T-helper 2 cell treated with Interferon-gamma antibody and Interleukin-4, amounts not matched to agents 5 μg/mL and 100 μg/mL, for 36 hours (primary cell): ENCODE results near the gene MGAT4B.

Experiments used
- DNase-seq: peaks from one replicate; pipeline ENCODE4 v3.0.0; 2021; ENCODE audit warnings: low spot score
- H3K27ac Mint-ChIP-seq: one replicate; pipeline ENCODE4 v1.8.0; 2021; ENCODE audit warnings: mild to moderate bottlenecking, mixed read lengths
- H3K27me3 Mint-ChIP-seq: one replicate; pipeline ENCODE4 v1.8.0; 2021; ENCODE audit warnings: low read depth, mixed read lengths
- H3K36me3 Mint-ChIP-seq: one replicate; pipeline ENCODE4 v1.8.0; 2021; ENCODE audit warnings: low read depth, mixed read lengths
- H3K4me1 Mint-ChIP-seq: one replicate; pipeline ENCODE4 v1.8.0; 2021; ENCODE audit warnings: low read depth, mixed read lengths
- H3K4me3 Mint-ChIP-seq: one replicate; pipeline ENCODE4 v1.8.0; 2022; ENCODE audit warnings: mild to moderate bottlenecking, moderate library complexity, mixed read lengths
- H3K9me3 Mint-ChIP-seq: one replicate; pipeline ENCODE4 v1.8.0; 2021; ENCODE audit warnings: mixed read lengths

MGAT4B gene

DNA sequence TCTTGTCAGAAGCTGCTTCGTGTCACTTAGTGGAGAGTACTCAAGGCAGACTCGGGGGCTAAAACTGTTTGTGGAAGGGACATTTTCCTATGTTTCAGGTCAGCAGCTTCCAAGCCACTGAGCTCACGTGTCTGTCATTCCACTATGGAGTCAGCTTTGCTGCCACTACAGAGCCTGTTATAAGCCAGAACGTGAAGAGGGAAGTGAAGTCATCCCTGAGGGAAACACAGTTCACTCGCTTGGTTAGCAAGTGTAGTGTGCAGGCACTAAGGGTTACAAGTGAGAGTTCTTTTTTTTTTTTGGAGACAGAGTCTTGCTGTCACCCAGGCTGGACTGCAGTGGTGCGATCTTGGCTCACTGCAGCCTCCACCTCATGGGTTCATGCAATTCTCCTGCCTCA is 37.4 kb downstream of the MGAT4B start:
- Mint-ChIP-seq H3K4me3 (no peak overlapping the region), H3K36me3 (peaks cover 60% of the 10 kb centered on the region), H3K4me1 (peaks cover 8% of the 10 kb centered on the region), H3K27me3 (no peaks in the 10 kb centered on the region), H3K9me3 (no peaks in the 10 kb centered on the region), H3K27ac (no peak overlapping the region)
- DNase-seq = no peak

DNA sequence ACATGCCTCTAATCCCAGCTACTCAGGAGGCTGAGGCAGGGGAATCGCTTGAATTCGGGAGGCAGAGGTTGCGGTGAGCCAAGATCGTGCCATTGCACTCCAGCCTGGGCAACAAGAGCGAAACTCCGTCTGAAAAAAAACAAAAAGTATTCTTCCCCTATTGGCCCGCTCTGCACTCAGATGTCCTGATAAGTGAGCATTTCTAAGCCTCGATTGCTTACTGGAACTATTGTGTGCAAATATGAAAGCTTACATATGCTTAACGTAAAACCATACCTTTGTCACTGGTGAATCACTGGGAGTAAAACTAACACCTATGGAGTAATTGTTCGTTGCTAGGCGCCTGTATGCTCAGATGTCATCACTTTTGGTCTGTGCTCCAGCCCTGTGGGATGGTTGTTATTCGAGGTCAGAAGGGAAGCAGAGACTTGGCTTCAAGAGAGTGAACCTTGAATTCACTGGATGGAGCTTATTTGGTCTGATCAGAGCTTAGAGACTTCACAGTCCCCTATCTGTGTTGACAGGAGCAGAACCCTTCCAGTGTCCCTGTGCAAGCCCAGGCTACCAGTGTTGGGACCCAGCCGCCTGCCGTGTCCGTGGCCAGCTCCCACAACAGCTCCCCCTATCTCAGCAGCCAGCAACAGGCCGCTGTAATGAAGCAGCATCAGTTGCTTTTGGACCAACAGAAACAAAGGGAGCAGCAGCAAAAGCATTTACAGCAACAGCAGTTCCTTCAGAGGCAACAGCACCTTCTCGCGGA is 38.2 kb downstream of the MGAT4B start:
- H3K27ac Mint-ChIP-seq = no peak overlapping the region
- H3K9me3 Mint-ChIP-seq = no peaks in the 10 kb centered on the region
- peaks cover 8% of the 10 kb centered on the region for H3K4me1 Mint-ChIP-seq
- no peak for DNase-seq
- H3K36me3 Mint-ChIP-seq = peaks cover 56% of the 10 kb centered on the region
- H3K27me3 Mint-ChIP-seq = no peaks in the 10 kb centered on the region
- no peak overlapping the region for H3K4me3 Mint-ChIP-seq

DNA sequence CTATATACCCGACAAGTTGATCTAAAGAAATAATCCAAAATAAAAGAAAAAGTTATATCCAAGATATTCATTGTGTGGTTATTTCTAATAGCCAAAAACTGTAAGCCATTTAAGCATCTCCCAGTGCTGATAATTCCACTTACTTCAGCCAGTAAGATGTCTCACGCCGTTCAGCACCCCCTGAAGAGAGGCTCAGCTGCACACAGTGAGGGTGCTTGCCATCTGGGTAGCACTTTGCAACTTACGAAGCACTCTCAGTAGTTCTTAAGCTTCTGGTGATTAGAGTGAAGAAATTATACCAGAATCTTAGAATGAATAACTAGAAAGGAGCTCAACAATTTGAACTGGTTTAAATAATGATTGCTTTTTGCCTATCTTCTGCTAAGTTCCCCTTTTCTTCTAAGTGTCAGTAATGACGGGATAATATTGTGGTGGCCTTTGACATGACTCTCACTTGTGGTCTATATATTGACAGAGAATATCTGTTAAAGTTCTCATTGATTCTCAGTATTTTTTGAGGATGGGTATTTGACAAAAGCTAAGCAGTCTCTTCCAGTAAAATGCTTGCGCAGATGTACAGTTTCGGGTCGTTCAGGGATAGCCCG is 39.1 kb downstream of the MGAT4B start:
- no peaks in the 10 kb centered on the region for H3K9me3 Mint-ChIP-seq
- H3K27ac Mint-ChIP-seq = no peak overlapping the region
- H3K27me3 Mint-ChIP-seq = no peaks in the 10 kb centered on the region
- DNase-seq = no peak
- no peak overlapping the region for H3K4me3 Mint-ChIP-seq
- peaks cover 49% of the 10 kb centered on the region for H3K36me3 Mint-ChIP-seq
- H3K4me1 Mint-ChIP-seq = peaks cover 16% of the 10 kb centered on the region

DNA sequence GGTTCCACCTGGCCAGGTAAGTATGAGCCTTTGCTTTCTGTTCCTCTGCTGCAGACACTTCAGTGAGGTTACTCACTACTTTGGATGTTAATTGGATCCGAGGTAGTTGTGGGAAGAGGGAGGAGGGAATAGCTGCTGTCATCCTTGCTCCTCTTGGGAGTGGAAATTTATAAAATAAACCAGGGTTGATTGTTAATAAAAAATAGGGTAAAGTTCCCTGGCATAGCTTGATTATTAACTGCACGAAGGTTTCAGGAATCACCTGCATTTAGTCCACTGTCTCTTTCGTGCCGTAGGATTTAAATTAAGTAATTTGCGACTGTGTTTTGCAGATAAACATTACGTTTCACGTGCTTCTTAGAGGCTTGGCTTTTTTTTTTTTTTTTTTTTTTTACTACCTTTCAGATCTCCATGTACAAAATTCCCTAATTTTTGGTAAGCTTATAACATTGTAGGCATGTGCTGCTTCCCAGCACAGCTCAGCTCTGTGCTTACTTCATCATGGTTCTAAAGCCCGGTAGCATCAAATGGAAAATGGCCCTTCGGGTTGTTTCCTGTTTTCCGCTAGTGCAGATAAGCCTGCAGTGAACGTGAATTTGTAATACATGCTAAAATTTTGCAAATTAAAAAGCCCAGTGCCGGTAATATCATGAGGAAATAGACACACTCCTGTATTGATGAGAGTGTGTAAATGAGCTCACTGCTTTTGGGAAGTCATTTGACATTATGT is 39.8 kb downstream of the MGAT4B start:
- no peak for DNase-seq

DNA sequence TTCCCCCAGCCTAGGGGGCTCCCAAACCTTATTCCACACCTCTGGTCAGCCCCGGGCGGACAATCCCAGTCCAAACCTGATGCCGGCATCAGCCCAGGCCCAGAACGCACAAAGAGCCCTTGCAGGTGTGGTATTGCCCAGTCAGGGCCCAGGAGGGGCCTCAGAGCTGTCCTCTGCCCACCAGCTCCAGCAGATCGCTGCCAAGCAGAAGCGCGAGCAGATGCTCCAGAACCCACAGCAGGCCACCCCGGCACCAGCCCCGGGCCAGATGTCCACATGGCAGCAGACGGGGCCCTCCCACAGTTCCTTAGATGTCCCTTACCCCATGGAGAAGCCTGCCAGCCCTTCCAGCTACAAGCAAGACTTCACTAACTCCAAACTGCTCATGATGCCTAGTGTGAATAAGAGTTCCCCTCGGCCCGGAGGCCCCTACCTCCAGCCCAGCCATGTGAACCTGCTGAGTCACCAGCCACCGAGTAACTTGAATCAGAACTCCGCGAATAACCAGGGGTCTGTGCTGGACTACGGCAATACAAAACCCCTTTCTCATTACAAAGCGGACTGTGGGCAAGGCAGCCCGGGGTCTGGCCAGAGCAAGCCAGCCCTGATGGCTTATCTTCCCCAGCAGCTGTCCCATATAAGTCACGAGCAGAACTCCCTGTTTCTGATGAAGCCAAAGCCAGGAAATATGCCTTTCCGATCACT is 40.5 kb downstream of the MGAT4B start:
- peaks cover 38% of the 10 kb centered on the region for H3K36me3 Mint-ChIP-seq
- no peak overlapping the region for H3K4me3 Mint-ChIP-seq
- no peak for DNase-seq
- H3K4me1 Mint-ChIP-seq = peaks cover 25% of the 10 kb centered on the region
- H3K27me3 Mint-ChIP-seq = no peaks in the 10 kb centered on the region
- H3K9me3 Mint-ChIP-seq = no peaks in the 10 kb centered on the region
- H3K27ac Mint-ChIP-seq = no peak overlapping the region

More for the DNA sequence above, 39.8 kb downstream of the MGAT4B start:
- no peaks in the 10 kb centered on the region for H3K9me3 Mint-ChIP-seq
- peaks cover 21% of the 10 kb centered on the region for H3K4me1 Mint-ChIP-seq
- H3K27me3 Mint-ChIP-seq = no peaks in the 10 kb centered on the region
- no peak overlapping the region for H3K27ac Mint-ChIP-seq
- H3K4me3 Mint-ChIP-seq = no peak overlapping the region
- peaks cover 43% of the 10 kb centered on the region for H3K36me3 Mint-ChIP-seq

DNA sequence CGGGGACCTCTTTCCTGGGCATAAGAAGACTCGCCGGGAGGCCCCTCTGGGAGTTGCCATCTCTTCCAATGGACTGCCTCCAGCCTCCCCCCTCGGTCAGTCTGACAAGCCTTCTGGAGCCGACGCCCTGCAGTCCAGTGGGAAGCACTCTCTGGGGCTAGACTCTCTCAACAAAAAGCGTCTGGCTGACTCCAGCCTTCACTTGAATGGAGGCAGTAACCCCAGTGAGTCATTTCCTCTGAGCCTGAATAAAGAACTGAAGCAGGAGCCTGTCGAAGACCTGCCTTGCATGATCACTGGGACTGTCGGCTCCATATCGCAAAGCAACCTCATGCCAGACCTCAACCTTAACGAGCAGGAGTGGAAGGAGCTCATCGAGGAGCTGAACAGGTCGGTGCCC is 41.3 kb downstream of the MGAT4B start:
- no peak overlapping the region for H3K4me3 Mint-ChIP-seq
- H3K27ac Mint-ChIP-seq = no peak overlapping the region
- peaks cover 31% of the 10 kb centered on the region for H3K36me3 Mint-ChIP-seq
- no peaks in the 10 kb centered on the region for H3K27me3 Mint-ChIP-seq
- H3K4me1 Mint-ChIP-seq = peaks cover 27% of the 10 kb centered on the region
- DNase-seq = no peak
- no peaks in the 10 kb centered on the region for H3K9me3 Mint-ChIP-seq

DNA sequence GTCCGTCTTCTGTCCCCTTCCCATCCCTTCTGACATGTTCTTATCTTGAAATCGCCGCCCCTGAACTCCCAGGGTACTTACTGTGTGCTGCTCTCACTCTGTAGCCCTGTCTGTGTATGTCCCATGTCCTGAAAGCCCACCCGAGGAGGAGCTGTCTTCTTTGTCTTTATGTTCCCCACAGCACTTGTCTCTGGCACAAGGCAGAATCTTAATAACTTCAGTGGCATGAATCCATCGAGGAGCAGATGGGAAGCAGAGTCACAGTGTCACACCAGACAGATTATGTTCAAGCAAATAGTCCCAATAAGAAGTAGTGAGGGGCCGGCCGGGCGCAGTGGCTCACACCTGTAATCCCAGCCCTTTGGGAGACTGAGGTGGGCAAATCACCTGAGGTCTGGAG is 42.6 kb downstream of the MGAT4B start:
- Mint-ChIP-seq H3K27me3 (no peaks in the 10 kb centered on the region), H3K4me3 (no peak overlapping the region), H3K4me1 (peaks cover 41% of the 10 kb centered on the region), H3K27ac (no peak overlapping the region), H3K9me3 (no peaks in the 10 kb centered on the region), H3K36me3 (peaks cover 22% of the 10 kb centered on the region)
- DNase-seq = no peak

DNA sequence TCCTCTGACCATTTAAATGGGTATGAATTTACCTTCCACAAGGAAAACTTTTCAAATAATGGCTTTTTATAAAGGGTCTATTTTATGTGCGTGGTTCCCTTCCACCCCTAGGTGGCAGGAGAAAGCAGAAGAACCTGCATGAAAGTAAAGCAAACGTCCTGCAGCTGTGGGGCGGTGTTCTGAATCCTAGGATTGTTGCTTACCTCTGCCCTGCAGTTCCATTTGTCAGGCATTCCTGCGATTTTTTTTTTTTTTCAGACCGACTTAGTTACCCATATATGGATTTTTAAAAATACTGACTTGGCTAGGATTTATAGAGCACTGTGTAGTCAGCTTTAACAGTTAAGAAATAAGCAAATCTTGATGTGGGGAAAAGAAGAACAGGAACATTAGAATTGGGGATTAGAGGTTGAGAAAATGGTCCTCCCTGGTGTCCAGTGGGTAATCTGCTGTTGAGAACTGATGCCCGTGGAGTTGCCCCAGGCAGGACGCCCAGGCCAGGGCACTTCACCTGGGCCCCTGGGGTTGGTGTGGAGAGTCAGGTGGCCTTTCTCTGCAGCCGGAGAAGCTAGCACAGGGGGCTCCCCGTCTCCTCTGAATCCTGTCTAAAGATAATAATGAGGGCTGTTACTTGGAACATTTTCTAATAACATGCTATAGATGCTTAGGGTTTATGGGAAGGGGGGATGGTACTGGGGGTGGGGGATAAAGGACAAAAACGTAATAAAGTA is 43.3 kb downstream of the MGAT4B start:
- peaks cover 42% of the 10 kb centered on the region for H3K4me1 Mint-ChIP-seq
- no peak overlapping the region for H3K27ac Mint-ChIP-seq

DNA sequence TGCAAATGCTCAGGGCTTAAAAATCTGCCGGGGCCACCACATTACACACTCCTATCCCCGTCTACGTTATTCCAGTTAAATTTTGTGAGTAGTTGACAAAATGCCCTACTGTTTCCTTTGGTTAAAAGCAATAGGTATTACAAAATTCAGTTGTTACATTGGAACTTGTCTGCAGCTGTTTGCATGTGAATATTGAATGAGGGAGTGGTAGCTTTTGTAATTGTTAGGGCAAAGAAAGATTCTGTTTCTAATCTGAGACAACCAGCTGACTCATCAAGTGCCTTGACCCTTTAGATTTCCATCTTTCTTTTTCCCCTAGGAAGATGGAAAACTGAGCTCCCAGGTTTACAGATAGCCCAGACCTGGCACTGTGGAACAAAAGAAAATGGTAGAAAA is 43.9 kb downstream of the MGAT4B start:
- no peak overlapping the region for H3K4me3 Mint-ChIP-seq
- peaks cover 17% of the 10 kb centered on the region for H3K36me3 Mint-ChIP-seq
- no peak for DNase-seq
- peak overlapping the region; percentile 19 for H3K27ac Mint-ChIP-seq
- H3K27me3 Mint-ChIP-seq = no peaks in the 10 kb centered on the region
- H3K9me3 Mint-ChIP-seq = no peaks in the 10 kb centered on the region
- H3K4me1 Mint-ChIP-seq = peaks cover 41% of the 10 kb centered on the region

More for the DNA sequence above, 43.3 kb downstream of the MGAT4B start:
- no peaks in the 10 kb centered on the region for H3K9me3 Mint-ChIP-seq
- H3K27me3 Mint-ChIP-seq = no peaks in the 10 kb centered on the region
- H3K36me3 Mint-ChIP-seq = peaks cover 20% of the 10 kb centered on the region
- no peak overlapping the region for H3K4me3 Mint-ChIP-seq
- peak; percentile 18 for DNase-seq

DNA sequence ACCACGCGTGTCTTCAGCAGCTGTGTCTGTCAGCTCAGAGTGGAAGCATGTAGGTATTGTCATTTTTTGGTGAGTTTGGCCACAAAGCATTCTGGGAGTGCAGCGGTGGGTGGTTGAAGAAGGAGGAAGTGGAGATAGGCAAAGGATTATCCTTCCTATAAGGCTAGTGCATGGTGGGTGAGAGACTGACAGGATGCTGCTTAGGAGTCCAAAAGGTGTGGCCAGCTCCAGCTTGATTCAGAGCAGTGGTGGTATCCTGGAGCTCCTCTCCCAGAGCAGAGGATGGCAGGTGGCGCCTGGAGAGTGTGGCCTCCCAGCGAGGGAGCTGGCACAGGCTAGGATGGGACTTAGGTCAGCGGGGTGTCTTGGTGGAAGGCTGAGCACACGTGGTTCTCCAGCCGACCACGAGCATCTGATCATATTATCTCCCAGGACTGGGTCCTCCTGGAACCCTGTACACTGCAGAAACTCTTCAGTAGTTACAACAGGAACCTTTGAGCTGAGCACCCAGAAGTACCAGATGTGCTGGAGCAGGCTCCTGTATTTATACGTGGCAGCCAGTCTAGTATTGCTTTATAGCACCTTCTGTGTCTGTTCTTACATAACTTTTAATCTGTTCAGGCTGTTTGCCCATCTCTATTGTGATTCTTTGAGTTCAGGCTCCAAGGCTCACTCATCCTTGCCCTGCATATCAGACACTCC is 44.4 kb downstream of the MGAT4B start:
- Mint-ChIP-seq H3K36me3 (peaks cover 14% of the 10 kb centered on the region), H3K4me3 (peak overlapping the region; percentile 9), H3K4me1 (peaks cover 38% of the 10 kb centered on the region), H3K27me3 (no peaks in the 10 kb centered on the region), H3K9me3 (no peaks in the 10 kb centered on the region), H3K27ac (peak overlapping the region; percentile 33)
- DNase-seq = peak; percentile 19

DNA sequence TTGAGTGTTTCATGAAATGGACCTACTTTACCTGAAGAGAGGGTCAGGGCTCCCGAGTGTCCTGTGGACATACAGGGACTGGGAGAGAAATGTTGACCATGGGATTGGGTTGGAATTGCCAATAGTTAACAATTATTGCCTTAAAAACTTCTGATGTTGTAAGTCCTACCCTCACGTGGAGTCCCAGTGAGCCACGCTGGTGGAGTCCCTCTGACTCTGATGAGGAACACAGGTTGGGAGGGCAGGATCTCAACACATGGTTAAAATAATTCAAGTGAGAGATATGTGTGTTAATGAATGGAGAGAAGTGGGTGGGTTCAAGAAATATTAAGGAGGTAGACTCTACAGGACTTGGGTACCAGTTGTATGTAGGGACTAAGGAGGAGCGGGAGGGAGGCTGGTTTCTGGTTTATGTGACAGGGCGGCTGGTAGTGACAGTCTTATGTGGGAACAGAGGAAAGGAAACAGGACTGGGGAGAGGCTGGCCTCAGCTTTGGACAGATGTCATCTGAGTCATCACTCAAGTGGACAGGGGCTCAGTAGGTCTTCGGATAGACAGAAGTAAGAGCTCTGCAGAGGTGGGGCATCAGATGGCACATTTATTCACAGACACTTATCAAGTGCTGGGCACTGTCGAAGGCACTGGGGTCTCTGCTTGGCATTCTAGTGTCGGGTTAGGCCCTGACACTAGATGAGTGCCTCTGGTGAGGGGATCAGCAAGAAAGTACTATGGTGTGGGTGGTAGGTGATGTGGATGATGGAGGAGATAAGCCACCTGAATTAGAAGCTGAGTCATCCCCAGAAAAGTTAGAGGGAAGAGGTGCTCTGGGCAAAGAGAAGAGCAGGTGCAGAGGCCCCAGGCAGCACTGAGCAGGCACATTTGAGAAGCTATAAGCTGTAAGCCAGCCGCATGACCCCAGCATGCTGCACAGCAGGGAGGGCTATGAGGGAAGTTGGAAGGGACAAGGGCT is 46.8 kb downstream of the MGAT4B start:
- peak overlapping the region; percentile 19 for H3K4me3 Mint-ChIP-seq
- no peaks in the 10 kb centered on the region for H3K9me3 Mint-ChIP-seq
- H3K27me3 Mint-ChIP-seq = no peaks in the 10 kb centered on the region
- H3K27ac Mint-ChIP-seq = peak overlapping the region; percentile 70
- peaks cover 41% of the 10 kb centered on the region for H3K4me1 Mint-ChIP-seq
- H3K36me3 Mint-ChIP-seq = peaks cover 5% of the 10 kb centered on the region
- peak; percentile 27 for DNase-seq

DNA sequence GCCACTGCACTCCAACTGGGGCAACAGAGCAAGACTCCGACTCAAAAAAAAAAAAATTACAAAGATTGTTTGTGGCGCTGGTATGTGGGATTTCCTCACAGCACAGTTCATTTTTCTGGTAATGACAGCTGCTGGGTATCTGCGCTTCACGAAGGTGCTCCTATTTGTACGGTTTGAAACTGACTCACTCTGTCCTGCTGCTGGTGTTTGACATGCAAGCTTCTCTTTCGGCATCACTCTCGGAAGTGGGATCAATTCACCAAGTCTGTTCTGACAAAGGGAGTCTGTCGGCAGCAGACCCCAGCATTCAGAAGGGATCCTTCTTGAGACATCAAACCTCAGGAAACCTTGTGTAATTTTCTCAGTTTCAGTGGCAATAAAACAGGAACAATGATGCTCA is 47.7 kb downstream of the MGAT4B start:
- H3K9me3 Mint-ChIP-seq = no peaks in the 10 kb centered on the region
- H3K4me3 Mint-ChIP-seq = no peak overlapping the region
- peaks cover 50% of the 10 kb centered on the region for H3K4me1 Mint-ChIP-seq
- H3K36me3 Mint-ChIP-seq = peaks cover 5% of the 10 kb centered on the region
- H3K27ac Mint-ChIP-seq = no peak overlapping the region
- no peak for DNase-seq
- no peaks in the 10 kb centered on the region for H3K27me3 Mint-ChIP-seq
